ENCODE results near the gene SH3GL1. TPM values are rescaled to one million over a fixed set of nuclear protein-coding genes. Genes with fewer than 3 reads are reported as not detected.

The SH3GL1 gene
- total and polyA plus RNA-seq, 9 of the 15 experiments (the other 6 are each of a cell fraction or from before 2014, with no cell fraction given), result 1.7 to 75.3 (median 25.7) TPM

GRCh38 chr19:4365341-4365740, 35.0 kb downstream of the SH3GL1 start:
- no peak for FAIRE-seq
- Histone ChIP-seq H3K4me3 (no peak overlapping the region), H4K20me1 (replicated peaks; ENCODE audit: control insufficient read depth, insufficient read depth, low read length) (no peaks in the 10 kb centered on the region; the same call in 1 of the 2 replicates), H3K4me2 (ENCODE audit: insufficient read depth, low read length) (no peak overlapping the region), H3K4me1 (replicated peaks in 1 of 2; ENCODE audit: control insufficient read depth in 2 of 2, insufficient read depth in 2 of 2, low read length in 2 of 2) (peaks cover 20 to 84% of the 10 kb centered on the region in 2 experiments), H3K27me3 (ENCODE audit: control insufficient read depth in 2 of 2, insufficient read depth in 2 of 2, low read length in 2 of 2) (no peaks in the 10 kb centered on the region), H2AFZ (ENCODE audit: low read depth, low read length) (no peak overlapping the region), H3K36me3 (ENCODE audit: control insufficient read depth, insufficient read depth, low read length) (peaks cover 82% of the 10 kb centered on the region; the same call in 2 of the 3 replicates), H3K27ac (ENCODE audit: extremely low read depth, low read depth, low read length) (no peak overlapping the region), H3K9me1 (ENCODE audit: control insufficient read depth, insufficient read depth, low read length) (no peaks in the 10 kb centered on the region), H3K9me3 (replicated peaks; ENCODE audit: control insufficient read depth, insufficient read depth, low read depth, low read length) (no peaks in the 10 kb centered on the region), H3K79me2 (ENCODE audit: control insufficient read depth, insufficient read depth, low read length) (peaks cover 35% of the 10 kb centered on the region), H3K9ac (ENCODE audit: insufficient read depth in 1 of 2, low read depth in 2 of 2, low read length in 2 of 2) (peak overlapping the region in 1 of 2 experiments; percentile 1; a peak in 1 of 4 replicates)
- CTCF ChIA-PET (ENCODE audit: low intra/inter-chr PET ratio), result no interaction called here
- no peak for ATAC-seq
- POLR2A ChIA-PET, result interaction anchor here (0.7 to 3.6 kb wide), 6 partner anchors 8 to 37 kb away, joined by 3 to 18 read pairs (median 6); partner anchors contain the start of gene MPND
- BruUV-seq (replicated peaks), result no TSS peak
- in situ Hi-C loops (cut with MboI), result no loop called here
- intact Hi-C loops (cut with micrococcal nuclease), result no loop called here
- WGBS (ENCODE audit: insufficient coverage, low coverage, missing lambda C conversion rate), result 92% methylated on average over 15 of the region's 16 CpGs
- no peak for DNase-seq (ENCODE audit: extremely low read depth in 1 of 4, low spot score in 3 of 4)
- TF ChIP-seq THRA (IDR thresholded peaks at IDR 0.05) (no peak), ATF4 (CRISPR knock-in tag; IDR thresholded peaks at IDR 0.05) (no peak), BRD9 (IDR thresholded peaks at IDR 0.05; ENCODE audit: low read depth, partially characterized antibody) (no peak), ADNP (tag; IDR thresholded peaks at IDR 0.05) (no peak), ZNF3 (CRISPR knock-in tag; IDR thresholded peaks at IDR 0.05) (no peak), RBFOX2 (IDR thresholded peaks at IDR 0.05; ENCODE audit: low read depth, low read length) (0 out of 2 replicates have a peak, but pooled peaks have one; percentile 20), ZNF311 (CRISPR knock-in tag; IDR thresholded peaks at IDR 0.05) (no peak), MAZ (CRISPR knock-in tag; conservative IDR thresholded peaks at IDR 0.05 in 1 of 2, IDR thresholded peaks at IDR 0.05 in 1 of 2) (no peak), HNRNPH1 (optimal IDR thresholded peaks at IDR 0.05; ENCODE audit: low read depth, low read length) (no peak), FOXM1 (IDR thresholded peaks at IDR 0.05; ENCODE audit: low read depth) (no peak), FOXM1 (CRISPR knock-in tag; IDR thresholded peaks at IDR 0.05; ENCODE audit: low read depth) (no peak), ZNF586 (CRISPR knock-in tag; conservative IDR thresholded peaks at IDR 0.05) (no peak), ATF3 (IDR thresholded peaks at IDR 0.05) (no peak), ATF3 (CRISPR knock-in tag; conservative IDR thresholded peaks at IDR 0.05) (no peak), FOS (IDR thresholded peaks at IDR 0.05; ENCODE audit: extremely low read depth, insufficient read length) (no peak), XRCC4 (IDR thresholded peaks at IDR 0.05; ENCODE audit: extremely low read depth, insufficient read depth, insufficient read length) (no peak), GATAD2B (IDR thresholded peaks at IDR 0.05; ENCODE audit: borderline replicate concordance) (no peak), PBX2 (CRISPR knock-in tag; IDR thresholded peaks at IDR 0.05; ENCODE audit: low read depth) (no peak), PBX2 (tag; conservative IDR thresholded peaks at IDR 0.05; ENCODE audit: low read depth) (no peak)

Data from K562 (cell line).